ENCODE results near the gene GTPBP2. TPM values are rescaled to one million over a fixed set of nuclear protein-coding genes. Genes with fewer than 3 reads are reported as not detected.

The GTPBP2 gene
- total RNA-seq, 1 experiment from 2014 or later = 44.2 TPM

DNA sequence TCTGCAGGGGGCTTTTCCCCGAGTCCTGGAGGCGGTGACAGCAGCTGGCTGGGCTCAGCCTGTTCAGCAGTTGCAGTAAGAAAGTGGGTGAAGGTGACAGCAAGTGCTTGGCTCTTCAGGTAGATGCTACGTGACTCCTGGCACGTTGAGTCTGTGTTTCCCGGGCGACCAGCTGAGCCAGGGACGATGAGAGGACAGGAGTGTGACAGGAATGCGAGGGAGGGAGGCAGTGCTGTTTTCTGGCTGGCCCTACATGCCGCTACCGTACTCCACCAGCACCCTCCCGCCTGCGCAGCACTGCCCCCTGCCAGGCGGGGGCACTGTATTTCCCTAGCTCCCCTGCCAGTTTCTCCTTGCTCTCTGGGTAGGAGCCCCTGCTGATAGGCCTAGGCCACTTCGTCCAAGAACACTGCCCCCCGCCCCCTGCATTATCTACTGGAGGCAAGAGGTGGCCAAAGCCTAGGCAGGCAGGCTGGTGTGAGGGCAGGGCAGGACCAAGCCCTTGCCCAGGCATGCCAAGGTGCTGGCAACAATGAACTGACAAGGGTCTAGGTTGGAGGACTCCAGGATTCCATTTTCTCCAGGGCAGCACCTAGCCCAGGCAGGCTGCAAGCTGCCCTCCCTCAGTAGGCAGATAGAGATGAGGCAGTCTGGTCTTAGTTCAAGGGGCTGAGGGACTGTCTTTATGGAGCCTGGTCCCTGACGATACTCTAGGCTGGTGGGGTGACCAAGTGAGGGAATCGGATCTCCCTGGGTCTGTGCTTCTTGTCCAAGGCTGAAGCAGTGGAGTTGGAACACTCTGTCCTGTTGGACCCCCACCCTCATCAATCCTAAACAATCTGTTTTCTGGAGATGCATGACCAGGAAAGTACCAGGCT, 39.3 kb upstream of the GTPBP2 start:
- H3K27me3 Mint-ChIP-seq (ENCODE audit: insufficient read depth, unreplicated experiment) = no peaks in the 10 kb centered on the region
- peaks cover 9% of the 10 kb centered on the region for H3K4me1 ChIP-seq
- H3K36me3 Mint-ChIP-seq (ENCODE audit: insufficient read depth, unreplicated experiment) = peaks cover 49% of the 10 kb centered on the region
- peak overlapping the region; percentile 31 for H3K4me3 Mint-ChIP-seq (ENCODE audit: unreplicated experiment)
- no peaks in the 10 kb centered on the region for H3K4me1 Mint-ChIP-seq (ENCODE audit: low read depth, unreplicated experiment)
- no TSS peak for BruUV-seq (replicated peaks)
- H3K9me3 ChIP-seq = no peaks in the 10 kb centered on the region
- TF ChIP-seq, protein P1, sequence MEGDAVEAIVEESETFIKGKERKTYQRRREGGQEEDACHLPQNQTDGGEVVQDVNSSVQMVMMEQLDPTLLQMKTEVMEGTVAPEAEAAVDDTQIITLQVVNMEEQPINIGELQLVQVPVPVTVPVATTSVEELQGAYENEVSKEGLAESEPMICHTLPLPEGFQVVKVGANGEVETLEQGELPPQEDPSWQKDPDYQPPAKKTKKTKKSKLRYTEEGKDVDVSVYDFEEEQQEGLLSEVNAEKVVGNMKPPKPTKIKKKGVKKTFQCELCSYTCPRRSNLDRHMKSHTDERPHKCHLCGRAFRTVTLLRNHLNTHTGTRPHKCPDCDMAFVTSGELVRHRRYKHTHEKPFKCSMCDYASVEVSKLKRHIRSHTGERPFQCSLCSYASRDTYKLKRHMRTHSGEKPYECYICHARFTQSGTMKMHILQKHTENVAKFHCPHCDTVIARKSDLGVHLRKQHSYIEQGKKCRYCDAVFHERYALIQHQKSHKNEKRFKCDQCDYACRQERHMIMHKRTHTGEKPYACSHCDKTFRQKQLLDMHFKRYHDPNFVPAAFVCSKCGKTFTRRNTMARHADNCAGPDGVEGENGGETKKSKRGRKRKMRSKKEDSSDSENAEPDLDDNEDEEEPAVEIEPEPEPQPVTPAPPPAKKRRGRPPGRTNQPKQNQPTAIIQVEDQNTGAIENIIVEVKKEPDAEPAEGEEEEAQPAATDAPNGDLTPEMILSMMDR (IDR thresholded peaks at IDR 0.05; ENCODE audit: insufficient read depth in 1 of 2, low read depth in 1 of 2, low read length in 1 of 2, severe bottlenecking in 1 of 2, unreplicated experiment in 1 of 2) = peak; percentile 53 to 70
- H3K9me3 Mint-ChIP-seq (ENCODE audit: unreplicated experiment) = no peaks in the 10 kb centered on the region
- no peak overlapping the region for H3K4me3 ChIP-seq (ENCODE audit: low read depth, low read length)
- peak; percentile 60 to 65 for DNase-seq
- H3K27me3 ChIP-seq (replicated peaks; ENCODE audit: control insufficient read depth, insufficient read depth, low read length) = no peaks in the 10 kb centered on the region
- ChIA-PET CTCF (interaction anchor here (0.7 to 3.5 kb wide), 2 partner anchors 39 to 411 kb away, joined by 3 to 15 read pairs; no protein-coding TSS in a partner anchor), POLR2A (interaction anchor here (0.5 to 0.8 kb wide), 2 partner anchors 39 to 760 kb away, joined by 3 to 4 read pairs; partner anchors contain the start of gene GTPBP2)
- H3K36me3 ChIP-seq (ENCODE audit: control insufficient read depth, insufficient read depth, low read length) = peaks cover 2% of the 10 kb centered on the region; the same call in 1 of the 2 replicates
- intact Hi-C loops (cut with micrococcal nuclease; ENCODE audit: unreplicated experiment) = loop anchor here (5.0 kb wide), 3 partner anchors 54 to 104 kb away; partner anchors contain the start of gene VEGFA
- peak overlapping the region; percentile 73 for H3K27ac Mint-ChIP-seq (ENCODE audit: unreplicated experiment)

DNA sequence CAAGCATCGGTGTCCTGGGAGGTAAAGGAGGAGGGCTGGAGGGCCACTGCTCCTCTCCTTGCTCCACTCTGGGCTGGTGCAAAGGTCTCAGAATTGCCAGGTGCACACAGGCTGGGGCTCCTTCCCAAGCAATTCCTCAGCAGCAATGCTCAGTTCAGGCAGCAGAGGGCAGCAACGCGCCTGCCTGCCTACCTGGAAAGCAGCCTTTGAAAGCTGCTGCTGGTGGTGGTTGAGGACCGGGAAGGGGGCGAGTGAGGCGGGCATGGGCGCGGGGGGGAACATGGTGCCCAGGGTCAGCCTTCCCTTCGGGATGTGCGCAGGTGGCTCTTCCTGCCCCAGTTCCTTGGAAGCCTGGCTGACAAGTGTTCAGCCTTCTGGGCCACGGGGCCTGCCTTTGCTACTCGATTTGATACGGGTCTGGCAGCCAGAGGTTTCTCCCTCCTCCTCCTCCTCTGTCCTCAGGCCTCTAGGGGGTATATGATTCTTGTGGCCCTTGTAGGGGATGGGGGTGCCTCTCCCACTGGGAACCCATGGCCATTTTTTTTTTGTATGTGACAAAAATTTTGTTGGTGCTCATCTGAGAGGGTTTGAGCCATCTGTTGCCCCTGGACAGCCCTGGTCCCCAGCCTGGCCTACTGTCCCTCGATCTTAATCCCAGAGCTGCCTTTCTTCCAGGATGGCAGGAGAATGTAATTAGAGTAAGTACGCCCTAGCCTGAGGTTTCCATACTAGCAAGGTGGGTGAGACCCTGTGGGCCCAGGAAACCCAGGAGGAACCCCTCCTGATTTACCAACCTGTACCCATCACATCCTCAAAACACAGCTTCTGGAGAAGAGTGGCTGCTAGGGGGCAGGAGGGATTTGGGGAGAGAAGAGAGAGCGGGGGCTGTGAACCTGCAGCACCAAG, 38.4 kb upstream of the GTPBP2 start:
- Mint-ChIP-seq H3K27ac (ENCODE audit: unreplicated experiment) (peak overlapping the region; percentile 73), H3K36me3 (ENCODE audit: insufficient read depth, unreplicated experiment) (peaks cover 44% of the 10 kb centered on the region), H3K27me3 (ENCODE audit: insufficient read depth, unreplicated experiment) (no peaks in the 10 kb centered on the region), H3K4me1 (ENCODE audit: low read depth, unreplicated experiment) (no peaks in the 10 kb centered on the region), H3K4me3 (ENCODE audit: unreplicated experiment) (peak overlapping the region; percentile 56), H3K9me3 (ENCODE audit: unreplicated experiment) (no peaks in the 10 kb centered on the region)
- POLR2A ChIA-PET = interaction anchor here (0.5 to 0.8 kb wide), 2 partner anchors 38 to 761 kb away, joined by 3 to 4 read pairs; partner anchors contain the start of gene GTPBP2
- CTCF ChIA-PET = interaction anchor here (0.5 to 3.5 kb wide), 8 partner anchors 10 to 428 kb away, joined by 3 to 15 read pairs (median 3); partner anchors contain the start of gene MRPS18A
- Histone ChIP-seq H3K4me3 (ENCODE audit: low read depth, low read length) (0 out of 2 replicates have a peak overlapping the region, but pooled peaks have one; percentile 4), H3K27me3 (replicated peaks; ENCODE audit: control insufficient read depth, insufficient read depth, low read length) (no peaks in the 10 kb centered on the region), H3K4me1 (peaks cover 9% of the 10 kb centered on the region), H3K36me3 (ENCODE audit: control insufficient read depth, insufficient read depth, low read length) (peaks cover 2% of the 10 kb centered on the region; the same call in 1 of the 2 replicates), H3K9me3 (no peaks in the 10 kb centered on the region)
- TF ChIP-seq, protein P1 (IDR thresholded peaks at IDR 0.05; ENCODE audit: insufficient read depth in 1 of 2, low read depth in 1 of 2, low read length in 1 of 2, severe bottlenecking in 1 of 2, unreplicated experiment in 1 of 2) = peak; percentile 93 to 94
- peak; percentile 84 to 91 for DNase-seq
- TSS peak; percentile 16 for BruUV-seq (replicated peaks)
- intact Hi-C loops (cut with micrococcal nuclease; ENCODE audit: unreplicated experiment) = loop anchor here (1.0 to 5.0 kb wide), 4 partner anchors 55 to 412 kb away; partner anchors contain the start of gene VEGFA
